Measurements from ENCODE around the gene SERINC1. TPM values are rescaled to one million over a fixed set of nuclear protein-coding genes. Genes with fewer than 3 reads are reported as not detected.

The SERINC1 gene
- total and polyA plus RNA-seq, 9 of the 15 experiments (the other 6 are each of a cell fraction or from before 2014, with no cell fraction given): 28.8 to 64.6 (median 39.7) TPM

GRCh38 chr6:122416825-122417224 is 54.8 kb downstream of the SERINC1 start (continued):
- TF ChIP-seq KDM4B (IDR thresholded peaks at IDR 0.05; ENCODE audit: borderline replicate concordance in 2 of 2, low read depth in 1 of 2): no peak
- TF ChIP-seq ARID2 (IDR thresholded peaks at IDR 0.05): no peak
- TF ChIP-seq TSHZ1 (CRISPR knock-in tag; IDR thresholded peaks at IDR 0.05): no peak
- no peak for TF ChIP-seq HDAC2 (IDR thresholded peaks at IDR 0.05)
- TF ChIP-seq ZZZ3 (IDR thresholded peaks at IDR 0.05): no peak
- no peak for TF ChIP-seq PRPF4 (IDR thresholded peaks at IDR 0.05; ENCODE audit: insufficient read depth, low read depth, low read length, poor library complexity, severe bottlenecking)
- no peak for TF ChIP-seq ZKSCAN1 (IDR thresholded peaks at IDR 0.05; ENCODE audit: low read depth, low read length)
- no peak for TF ChIP-seq GATA2 (CRISPR knock-in tag; IDR thresholded peaks at IDR 0.05)
- TF ChIP-seq ZNF395 (CRISPR knock-in tag; IDR thresholded peaks at IDR 0.05): no peak
- no peak for TF ChIP-seq BRF2 (IDR thresholded peaks at IDR 0.05; ENCODE audit: borderline replicate concordance, insufficient read depth, insufficient read length)
